K562 (cell line): ENCODE data around the gene ZNF195. TPM values are rescaled to one million over a fixed set of nuclear protein-coding genes. Genes with fewer than 3 reads are reported as not detected.

Experiments
- CHD4 ChIP-seq: fragments of 200-600 bp; sonication (generic); IDR thresholded peaks from 3 replicates; pipeline ENCODE4 v1.6.1; 2012; ENCODE audit warnings: low read depth, mild to moderate bottlenecking, mixed read lengths, low read length, inconsistent platforms; ENCODE audit not compliant: insufficient read depth, insufficient replicate concordance, poor library complexity, severe bottlenecking
- HNRNPK ChIP-seq: fragments of 200-400 bp; formaldehyde crosslinking; IDR thresholded peaks from one replicate; pipeline ENCODE4 v1.6.1; 2018; ENCODE audit warnings: mild to moderate bottlenecking, low read depth, low read length; ENCODE audit not compliant: poor library complexity, severe bottlenecking
- ID3 ChIP-seq, 2 experiments: fragments of 250-450 bp in 1 of 2; fragments of 450-650 bp in 1 of 2; sonication (Bioruptor Pico) in 1 of 2; IDR thresholded peaks; 2 replicates each; pipeline versions ENCODE4 v1.6.1 to v1.8.0; 2016 to 2021; ENCODE audit warnings: mild to moderate bottlenecking in 2 of 2, moderate library complexity in 2 of 2, missing compliant biosample characterization in 1 of 2, missing genetic modification characterization in 1 of 2
- MYNN ChIP-seq, 2 experiments: sonication (generic); formaldehyde crosslinking in 1 of 2; IDR thresholded peaks; 2 replicates each; pipeline versions ENCODE4 v1.5.0 to v1.6.1; 2016 to 2020; ENCODE audit warnings: antibody characterized with exemption in 1 of 2, missing genetic modification reagents in 1 of 2
- TAL1 ChIP-seq: fragments of 450-650 bp; IDR thresholded peaks from 2 replicates; pipeline ENCODE4 v1.6.1; 2016; ENCODE audit warnings: mild to moderate bottlenecking
- ZBTB8A ChIP-seq: fragments of 450-650 bp; IDR thresholded peaks from 2 replicates; pipeline ENCODE4 v1.6.1; 2018; ENCODE audit warnings: mild to moderate bottlenecking, moderate library complexity; ENCODE audit not compliant: partially characterized antibody
- ZNF274 ChIP-seq: IDR thresholded peaks from 2 replicates; pipeline ENCODE4 v1.6.1; 2011; ENCODE audit warnings: low read depth, mild to moderate bottlenecking, low read length, moderate library complexity, borderline replicate concordance
- ZNF717 ChIP-seq: fragments of 250-450 bp; sonication (Bioruptor Pico); IDR thresholded peaks from 2 replicates; pipeline ENCODE4 v1.5.0; 2021
- polyA plus RNA-seq, 8 experiments: library from polyadenylated mRNA; depleted of rRNA in 4 of 8; stranded (reverse) in 5 of 8; unstranded in 3 of 8; fragments of >200 nt; fragmentation: Nextera tagmentation in 2 of 8; fragmentation: Illumina TruSeq in 1 of 8; extraction: Ambion mirVana in 2 of 8; extraction: Trizol in 1 of 8; gene quantifications; 2 replicates each; pipeline versions ENCODE4 v1.2.1 to v1.2.3, GENCODE V29; 2011 to 2014; ENCODE audit warnings: inconsistent platforms in 1 of 8, missing spikeins in 1 of 8
- total RNA-seq, 7 experiments: library from RNA; depleted of rRNA in 6 of 7; stranded (reverse); fragments of >200 nt in 6 of 7; fragmentation: Illumina TruSeq in 2 of 7; extraction: Trizol in 2 of 7; gene quantifications; 2 replicates each; pipeline versions ENCODE4 v1.2.1 to v1.2.3, GENCODE V29; 2011 to 2021; ENCODE audit warnings: low replicate concordance in 1 of 7
- TF ChIP-seq, protein P1 (sequence below): sonication (generic); formaldehyde crosslinking; IDR thresholded peaks from 2 replicates; pipeline ENCODE4 v1.8.1; 2022; ENCODE audit warnings: missing genetic modification reagents
- TF ChIP-seq, protein P2 (sequence below), 2 experiments: fragments of 450-650 bp; IDR thresholded peaks; 2 replicates each; pipeline ENCODE4 v1.6.1; 2016; ENCODE audit warnings: mild to moderate bottlenecking in 2 of 2, borderline replicate concordance in 1 of 2, low read depth in 1 of 2, moderate library complexity in 1 of 2
- TF ChIP-seq, protein P3 (sequence below): fragments of 250-450 bp; sonication (Bioruptor Pico); IDR thresholded peaks from 2 replicates; pipeline ENCODE4 v1.8.0; 2021; ENCODE audit warnings: moderate library complexity, mild to moderate bottlenecking, inconsistent platforms

ZNF195 gene
- total and polyA plus RNA-seq, 9 of the 15 experiments (the other 6 are each of a cell fraction or from before 2014, with no cell fraction given), result 42.1 to 75.5 (median 60.4) TPM

GRCh38 chr11:3378426-3379423, at the start of gene ZNF195 (continued):
- TF ChIP-seq ID3 (CRISPR knock-in tag; IDR thresholded peaks at IDR 0.05), result no peak
- TF ChIP-seq ID3 (tag; IDR thresholded peaks at IDR 0.05), result no peak
- TF ChIP-seq, protein P1, sequence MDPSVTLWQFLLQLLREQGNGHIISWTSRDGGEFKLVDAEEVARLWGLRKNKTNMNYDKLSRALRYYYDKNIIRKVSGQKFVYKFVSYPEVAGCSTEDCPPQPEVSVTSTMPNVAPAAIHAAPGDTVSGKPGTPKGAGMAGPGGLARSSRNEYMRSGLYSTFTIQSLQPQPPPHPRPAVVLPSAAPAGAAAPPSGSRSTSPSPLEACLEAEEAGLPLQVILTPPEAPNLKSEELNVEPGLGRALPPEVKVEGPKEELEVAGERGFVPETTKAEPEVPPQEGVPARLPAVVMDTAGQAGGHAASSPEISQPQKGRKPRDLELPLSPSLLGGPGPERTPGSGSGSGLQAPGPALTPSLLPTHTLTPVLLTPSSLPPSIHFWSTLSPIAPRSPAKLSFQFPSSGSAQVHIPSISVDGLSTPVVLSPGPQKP (CRISPR knock-in tag), result no peak
- TF ChIP-seq, protein P2, sequence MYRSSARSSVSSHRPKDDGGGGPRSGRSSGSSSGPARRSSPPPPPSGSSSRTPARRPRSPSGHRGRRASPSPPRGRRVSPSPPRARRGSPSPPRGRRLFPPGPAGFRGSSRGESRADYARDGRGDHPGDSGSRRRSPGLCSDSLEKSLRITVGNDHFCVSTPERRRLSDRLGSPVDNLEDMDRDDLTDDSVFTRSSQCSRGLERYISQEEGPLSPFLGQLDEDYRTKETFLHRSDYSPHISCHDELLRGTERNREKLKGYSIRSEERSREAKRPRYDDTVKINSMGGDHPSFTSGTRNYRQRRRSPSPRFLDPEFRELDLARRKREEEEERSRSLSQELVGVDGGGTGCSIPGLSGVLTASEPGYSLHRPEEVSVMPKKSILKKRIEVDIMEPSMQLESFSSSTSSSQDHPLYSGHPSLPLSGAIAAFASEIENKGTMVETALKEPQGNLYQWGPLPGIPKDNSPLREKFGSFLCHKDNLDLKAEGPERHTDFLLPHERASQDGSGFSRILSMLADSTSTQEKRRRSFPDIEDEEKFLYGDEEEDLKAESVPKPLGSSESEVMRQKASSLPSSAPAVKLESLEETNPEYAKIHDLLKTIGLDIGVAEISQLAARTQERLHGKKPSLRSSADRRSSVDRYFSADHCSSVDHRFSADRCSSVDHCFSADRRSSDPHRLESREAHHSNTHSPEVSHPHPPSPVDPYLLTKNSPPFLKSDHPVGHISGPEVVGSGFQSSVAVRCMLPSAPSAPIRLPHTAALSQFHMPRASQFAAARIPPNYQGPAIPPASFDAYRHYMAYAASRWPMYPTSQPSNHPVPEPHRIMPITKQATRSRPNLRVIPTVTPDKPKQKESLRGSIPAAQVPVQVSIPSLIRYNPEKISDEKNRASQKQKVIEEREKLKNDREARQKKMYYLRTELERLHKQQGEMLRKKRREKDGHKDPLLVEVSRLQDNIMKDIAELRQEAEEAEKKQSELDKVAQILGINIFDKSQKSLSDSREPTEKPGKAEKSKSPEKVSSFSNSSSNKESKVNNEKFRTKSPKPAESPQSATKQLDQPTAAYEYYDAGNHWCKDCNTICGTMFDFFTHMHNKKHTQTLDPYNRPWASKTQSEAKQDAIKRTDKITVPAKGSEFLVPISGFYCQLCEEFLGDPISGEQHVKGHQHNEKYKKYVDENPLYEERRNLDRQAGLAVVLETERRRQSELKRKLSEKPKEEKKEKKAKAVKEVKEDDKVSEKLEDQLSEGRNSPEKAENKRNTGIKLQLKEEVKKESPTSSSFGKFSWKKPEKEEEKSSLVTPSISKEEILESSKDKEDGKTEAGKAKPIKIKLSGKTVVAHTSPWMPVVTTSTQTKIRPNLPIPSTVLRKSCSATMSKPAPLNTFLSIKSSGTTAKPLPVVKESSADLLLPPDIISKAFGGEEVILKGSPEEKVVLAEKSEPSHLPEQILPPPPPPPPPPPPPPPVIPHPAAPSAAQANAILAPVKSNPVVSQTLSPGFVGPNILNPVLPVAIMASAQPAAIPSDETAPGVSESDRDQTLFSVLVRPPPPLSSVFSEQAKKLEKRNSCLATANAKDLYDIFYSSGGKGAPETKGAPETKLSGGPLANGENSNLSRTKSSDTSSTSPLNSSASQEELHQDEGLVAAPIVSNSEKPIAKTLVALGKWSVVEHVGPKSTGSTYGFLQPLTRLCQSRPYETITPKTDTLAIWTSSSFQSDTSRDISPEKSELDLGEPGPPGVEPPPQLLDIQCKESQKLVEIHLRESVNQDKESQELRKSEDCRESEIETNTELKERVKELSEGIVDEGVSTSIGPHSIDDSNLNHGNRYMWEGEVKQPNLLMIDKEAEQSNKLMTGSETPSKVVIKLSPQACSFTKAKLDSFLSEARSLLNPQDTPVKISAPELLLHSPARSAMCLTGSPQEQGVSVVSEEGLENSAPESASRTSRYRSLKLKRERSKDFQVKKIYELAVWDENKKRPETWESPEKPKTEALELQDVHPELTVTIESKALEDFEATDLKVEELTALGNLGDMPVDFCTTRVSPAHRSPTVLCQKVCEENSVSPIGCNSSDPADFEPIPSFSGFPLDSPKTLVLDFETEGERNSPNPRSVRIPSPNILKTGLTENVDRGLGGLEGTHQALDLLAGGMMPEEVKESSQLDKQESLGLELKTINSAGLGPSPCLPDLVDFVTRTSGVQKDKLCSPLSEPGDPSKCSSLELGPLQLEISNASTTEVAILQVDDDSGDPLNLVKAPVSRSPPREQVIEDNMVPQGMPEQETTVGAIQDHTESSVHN (IDR thresholded peaks at IDR 0.05; ENCODE audit: borderline replicate concordance in 1 of 2, low read depth in 1 of 2), result no peak
- TF ChIP-seq MYNN (IDR thresholded peaks at IDR 0.05), result no peak
- TF ChIP-seq MYNN (CRISPR knock-in tag; IDR thresholded peaks at IDR 0.05), result no peak
- TF ChIP-seq ZNF717 (CRISPR knock-in tag), result no peak
- no peak for TF ChIP-seq ZBTB8A
- no peak for TF ChIP-seq CHD4
- TF ChIP-seq ZNF274, result no peak
- TF ChIP-seq, protein P3, sequence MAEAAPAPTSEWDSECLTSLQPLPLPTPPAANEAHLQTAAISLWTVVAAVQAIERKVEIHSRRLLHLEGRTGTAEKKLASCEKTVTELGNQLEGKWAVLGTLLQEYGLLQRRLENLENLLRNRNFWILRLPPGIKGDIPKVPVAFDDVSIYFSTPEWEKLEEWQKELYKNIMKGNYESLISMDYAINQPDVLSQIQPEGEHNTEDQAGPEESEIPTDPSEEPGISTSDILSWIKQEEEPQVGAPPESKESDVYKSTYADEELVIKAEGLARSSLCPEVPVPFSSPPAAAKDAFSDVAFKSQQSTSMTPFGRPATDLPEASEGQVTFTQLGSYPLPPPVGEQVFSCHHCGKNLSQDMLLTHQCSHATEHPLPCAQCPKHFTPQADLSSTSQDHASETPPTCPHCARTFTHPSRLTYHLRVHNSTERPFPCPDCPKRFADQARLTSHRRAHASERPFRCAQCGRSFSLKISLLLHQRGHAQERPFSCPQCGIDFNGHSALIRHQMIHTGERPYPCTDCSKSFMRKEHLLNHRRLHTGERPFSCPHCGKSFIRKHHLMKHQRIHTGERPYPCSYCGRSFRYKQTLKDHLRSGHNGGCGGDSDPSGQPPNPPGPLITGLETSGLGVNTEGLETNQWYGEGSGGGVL (CRISPR knock-in tag), result no peak
- TF ChIP-seq TAL1, result no peak
- no peak for TF ChIP-seq HNRNPK
